ENCODE data around the gene TSC22D2.
A peak's percentile ranks its signal among the peaks of the same experiment; 100 is the strongest.
"Not testable (repeated sequence)": the region's sequence is repeated elsewhere in the genome, so short reads cannot be mapped to it uniquely, and the experiment has no call there.

Gene TSC22D2

DNA sequence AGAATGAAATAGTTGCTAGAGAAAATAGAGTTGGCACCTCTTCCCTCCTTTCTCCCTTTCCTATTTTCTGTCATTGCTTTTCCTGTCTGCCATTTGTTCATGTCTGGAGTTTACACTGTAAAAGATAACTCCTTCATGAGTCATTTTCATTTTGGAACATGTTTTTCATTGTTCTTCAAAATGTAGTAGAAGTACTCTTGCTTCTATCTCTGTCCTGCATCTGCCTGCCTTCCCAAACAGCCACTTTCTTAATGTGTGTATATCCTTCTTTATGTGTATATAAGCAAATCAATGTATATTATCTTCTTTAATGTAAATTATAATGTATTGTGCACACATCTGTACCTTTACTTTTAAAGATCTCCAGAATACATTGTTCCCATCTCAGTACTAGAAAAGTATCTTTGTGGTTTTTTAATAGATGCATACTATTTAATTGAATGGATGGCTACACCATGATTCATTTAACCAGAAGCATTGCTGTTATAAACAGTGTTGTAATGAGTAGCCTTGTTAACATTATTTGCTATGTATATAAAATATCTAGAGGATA lies 41.1 kb downstream of the TSC22D2 start:
- DNase-seq, result no peak

DNA sequence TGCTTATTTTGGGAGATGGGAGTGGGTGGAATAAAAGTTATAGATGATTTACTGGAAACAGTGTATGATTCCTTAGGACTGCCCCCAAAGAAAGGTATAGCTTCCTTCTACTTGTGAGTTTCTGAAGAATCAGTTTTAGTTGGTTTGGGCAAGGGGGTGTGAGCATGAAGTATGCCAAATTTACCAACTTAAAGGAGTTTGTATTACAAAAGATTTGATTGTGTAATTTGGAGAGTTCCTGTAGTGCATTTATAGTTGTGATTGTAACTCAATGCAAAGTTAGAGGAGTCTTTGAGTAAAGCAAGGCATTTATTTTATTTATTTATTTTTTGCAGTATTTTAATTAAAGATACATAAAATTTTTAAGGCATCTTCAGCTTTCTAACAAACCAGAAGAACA lies 42.8 kb downstream of the TSC22D2 start:
- DNase-seq, result no peak

DNA sequence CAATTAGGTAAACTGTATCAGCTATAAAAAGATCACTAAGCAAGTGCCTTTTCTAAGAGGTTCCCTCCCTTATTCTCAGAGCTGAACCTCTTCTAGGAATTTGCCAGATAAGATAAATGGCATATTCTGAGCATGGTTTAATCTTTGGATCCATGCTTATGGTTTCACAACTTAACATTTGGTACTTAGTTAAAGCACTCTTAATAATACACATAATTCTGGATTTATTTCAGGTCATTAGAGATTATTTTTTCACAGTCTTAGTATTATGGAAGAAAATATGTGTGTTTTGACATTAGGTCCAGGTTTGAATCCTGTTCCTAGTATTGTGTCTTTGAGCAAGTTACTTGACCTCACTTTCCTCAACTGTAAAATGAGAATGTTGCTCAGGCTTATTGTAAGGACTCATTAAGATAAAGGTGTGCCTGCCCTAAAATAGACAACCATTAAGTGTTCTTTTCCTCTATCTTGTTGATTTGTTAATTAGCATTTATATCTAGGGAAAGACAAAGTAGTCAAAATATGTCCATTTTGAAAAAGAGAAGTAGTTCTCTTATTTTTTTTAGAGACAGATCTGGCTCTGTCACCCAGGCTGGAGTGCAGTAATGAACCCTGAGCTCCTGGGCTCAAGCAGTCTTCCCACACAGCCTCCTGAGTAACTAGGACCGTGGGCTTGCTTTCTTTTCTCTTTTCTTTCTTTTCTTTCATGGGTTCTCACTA lies 43.4 kb downstream of the TSC22D2 start:
- peak in 1 of 2 experiments; percentile 7 for DNase-seq

DNA sequence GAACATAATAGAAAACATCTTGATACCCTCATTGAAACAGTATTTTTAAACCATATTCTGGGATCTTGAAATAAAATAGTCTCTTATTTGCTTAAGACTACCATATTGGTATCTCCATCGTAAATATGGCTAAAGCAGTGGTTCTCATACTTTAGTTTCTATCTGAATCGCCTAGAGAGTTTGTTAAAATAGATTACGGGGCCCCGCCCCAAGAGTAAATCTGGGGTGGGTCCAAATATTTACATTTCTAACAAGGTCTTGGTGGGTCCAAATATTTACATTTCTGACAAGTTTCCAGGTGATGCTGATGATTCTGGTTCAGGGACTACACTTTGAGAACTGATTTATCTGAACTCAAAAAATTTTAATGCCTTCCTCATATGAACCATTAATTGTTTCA lies 45.3 kb downstream of the TSC22D2 start:
- DNase-seq, result no peak

DNA sequence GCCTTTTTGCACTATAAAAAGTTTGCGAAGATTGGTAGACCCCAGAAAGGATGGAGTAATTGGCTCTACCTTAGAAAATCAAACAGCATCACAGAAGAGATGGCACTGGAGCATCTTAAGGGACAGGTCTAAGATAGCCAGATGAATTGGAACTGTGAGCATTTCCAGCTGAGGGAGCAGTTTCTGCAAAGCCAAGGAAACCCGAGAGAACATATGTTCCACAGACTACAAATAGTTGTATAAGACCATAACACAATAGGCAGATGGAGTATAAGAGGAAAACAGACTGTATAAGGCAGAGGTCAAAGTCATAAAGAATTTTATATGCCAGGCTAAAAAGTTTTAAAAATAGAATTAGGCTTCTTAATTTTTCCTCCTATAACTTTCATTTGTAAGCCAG lies 46.0 kb downstream of the TSC22D2 start:
- no peak for DNase-seq

DNA sequence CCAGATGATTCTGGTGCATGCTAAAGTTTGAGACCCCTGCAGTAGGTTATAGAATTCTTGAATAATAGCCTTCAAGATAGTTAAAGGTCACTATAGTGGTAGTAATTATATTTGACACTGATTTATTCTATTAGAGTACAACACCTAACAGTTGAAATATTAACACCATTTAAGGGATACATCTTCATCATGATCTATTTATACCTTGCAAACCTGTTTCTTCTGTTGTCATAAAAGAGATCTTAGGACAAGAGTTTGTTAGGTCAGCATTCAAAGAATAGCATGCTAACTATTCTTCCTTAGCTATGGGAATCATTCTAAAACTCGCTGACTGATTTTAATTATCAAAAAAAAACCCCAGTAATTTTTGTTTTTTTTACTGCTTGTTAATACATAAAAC lies 46.5 kb downstream of the TSC22D2 start:
- no peak for DNase-seq

DNA sequence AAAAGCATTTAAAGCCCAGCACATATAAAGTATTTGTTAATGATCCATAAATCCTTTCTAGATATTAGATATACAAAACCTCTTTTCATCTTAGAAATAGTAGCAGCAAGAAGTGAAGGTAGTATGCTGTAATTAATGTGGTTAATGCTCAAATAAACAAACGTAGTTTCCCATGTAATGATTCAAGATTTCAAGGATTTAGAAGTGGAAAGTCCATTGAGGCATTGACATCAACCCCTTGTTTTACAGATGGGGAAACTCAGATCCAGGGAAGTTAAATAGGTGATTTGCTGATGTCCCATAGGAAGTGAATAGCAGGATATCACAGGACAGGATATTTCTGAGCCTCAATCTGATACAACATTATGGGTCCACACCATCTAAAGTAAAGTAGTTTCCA lies 47.2 kb downstream of the TSC22D2 start:
- DNase-seq, result no peak

DNA sequence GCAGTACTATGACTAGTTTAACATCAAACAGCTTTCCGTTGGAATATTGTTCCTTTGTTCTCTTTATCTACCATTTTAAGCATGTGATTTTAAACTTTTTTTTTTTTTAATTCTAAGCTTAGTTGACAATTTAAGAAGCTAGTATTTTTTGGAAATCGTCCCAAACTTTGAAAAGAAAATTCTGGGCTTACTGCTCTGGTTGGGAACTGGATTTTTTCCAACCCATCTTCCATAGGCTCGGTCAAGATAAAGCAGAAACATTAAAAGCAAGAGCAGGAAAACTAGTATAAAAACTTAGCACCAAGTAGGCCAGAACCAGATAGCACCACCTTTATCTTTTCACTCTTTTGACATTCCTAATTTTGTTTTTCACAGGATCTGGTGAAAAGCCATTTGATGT lies 49.9 kb downstream of the TSC22D2 start:
- no peak for DNase-seq

DNA sequence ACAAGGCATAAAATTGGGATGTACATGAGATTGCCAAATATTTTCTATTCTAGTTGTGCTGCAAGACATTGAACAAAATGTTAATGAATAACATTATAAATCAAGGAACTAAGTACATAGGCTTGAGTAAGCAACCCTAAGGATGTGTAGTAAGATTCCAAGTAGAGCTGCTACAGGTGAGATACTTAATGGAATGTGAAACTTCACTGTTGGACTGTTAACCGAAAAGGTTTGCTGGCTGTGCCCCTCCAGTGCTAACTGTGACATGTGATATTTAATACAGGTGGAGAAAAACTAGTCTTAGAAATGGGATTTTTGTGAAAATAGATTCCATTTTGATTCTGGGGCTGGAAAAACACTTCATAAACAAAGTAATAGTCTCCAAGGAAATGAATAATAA lies 52.4 kb downstream of the TSC22D2 start:
- DNase-seq, result no peak

DNA sequence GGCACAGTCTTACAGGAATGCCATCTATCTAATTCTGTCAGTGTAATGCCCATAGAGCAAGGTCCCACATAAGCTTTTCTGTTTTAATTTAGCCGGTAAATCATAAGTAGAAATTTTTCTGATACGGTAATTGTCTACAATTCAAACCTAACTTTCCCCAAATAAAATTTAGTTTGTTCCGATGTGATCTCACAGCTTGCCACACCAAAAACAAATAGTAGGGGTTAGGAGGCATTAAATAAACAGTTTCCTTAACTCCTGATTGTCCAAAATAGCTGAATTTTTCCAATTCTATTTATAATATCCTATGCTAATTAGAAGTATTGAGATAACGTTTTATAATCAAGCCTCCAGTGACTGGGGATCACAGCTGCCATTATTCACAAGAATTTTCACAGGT lies 53.3 kb downstream of the TSC22D2 start:
- no peak for DNase-seq

DNA sequence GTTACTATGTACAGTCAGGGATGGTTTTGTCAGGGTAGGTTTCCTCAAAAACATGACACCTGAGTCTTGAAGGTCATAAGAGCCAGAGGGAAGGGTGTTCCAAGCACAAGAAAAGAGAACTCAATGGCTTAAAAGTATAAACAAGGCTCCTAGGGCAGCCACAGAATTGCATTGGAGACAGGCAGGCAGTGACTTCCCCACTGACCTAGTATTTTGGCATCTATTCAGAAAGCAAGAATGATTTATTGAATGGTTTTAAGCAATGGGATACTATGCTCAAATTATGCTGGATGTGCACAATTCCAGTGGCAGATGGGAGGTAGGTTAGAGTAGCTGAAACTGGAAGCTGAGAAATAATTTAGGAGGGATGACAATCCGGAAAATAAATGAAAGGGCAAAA lies 54.0 kb downstream of the TSC22D2 start:
- DNase-seq, result no peak

DNA sequence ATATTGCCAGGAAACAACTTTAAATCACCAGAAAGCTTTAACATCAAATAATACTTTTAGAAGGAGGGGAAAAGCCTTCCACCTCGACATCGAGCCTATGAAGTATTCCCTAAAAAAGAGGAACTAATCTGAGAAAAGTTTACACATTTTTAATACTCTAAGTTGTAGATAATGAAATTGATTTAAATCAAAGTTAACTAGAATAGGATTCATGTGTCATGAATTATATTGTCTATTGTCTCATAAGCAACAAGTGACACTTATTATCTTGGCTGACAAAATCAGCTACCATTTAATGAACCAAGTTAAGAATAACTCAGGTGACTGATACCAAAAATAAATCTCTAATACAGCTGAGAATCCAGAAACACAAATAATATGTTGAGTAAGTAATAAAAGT lies 56.6 kb downstream of the TSC22D2 start:
- no peak for DNase-seq

DNA sequence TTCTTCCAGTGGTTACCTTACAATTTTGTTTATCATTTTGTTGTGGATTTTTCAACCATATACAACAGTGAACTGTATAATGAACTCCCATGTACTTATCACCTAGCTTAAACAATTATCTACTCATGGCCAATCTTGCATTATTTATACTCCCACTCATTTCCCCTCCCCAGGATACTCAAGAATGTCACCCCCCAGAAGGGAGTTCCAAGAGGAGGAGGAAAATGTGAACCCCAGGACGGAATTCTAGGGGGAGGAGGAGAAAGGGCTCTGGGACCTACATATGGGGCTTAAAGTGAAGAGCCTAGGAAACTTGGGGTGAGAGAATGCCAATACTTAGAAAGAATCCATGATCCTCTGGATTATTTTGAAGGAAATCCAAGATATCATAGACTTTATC lies 59.3 kb downstream of the TSC22D2 start:
- no peak for DNase-seq

DNA sequence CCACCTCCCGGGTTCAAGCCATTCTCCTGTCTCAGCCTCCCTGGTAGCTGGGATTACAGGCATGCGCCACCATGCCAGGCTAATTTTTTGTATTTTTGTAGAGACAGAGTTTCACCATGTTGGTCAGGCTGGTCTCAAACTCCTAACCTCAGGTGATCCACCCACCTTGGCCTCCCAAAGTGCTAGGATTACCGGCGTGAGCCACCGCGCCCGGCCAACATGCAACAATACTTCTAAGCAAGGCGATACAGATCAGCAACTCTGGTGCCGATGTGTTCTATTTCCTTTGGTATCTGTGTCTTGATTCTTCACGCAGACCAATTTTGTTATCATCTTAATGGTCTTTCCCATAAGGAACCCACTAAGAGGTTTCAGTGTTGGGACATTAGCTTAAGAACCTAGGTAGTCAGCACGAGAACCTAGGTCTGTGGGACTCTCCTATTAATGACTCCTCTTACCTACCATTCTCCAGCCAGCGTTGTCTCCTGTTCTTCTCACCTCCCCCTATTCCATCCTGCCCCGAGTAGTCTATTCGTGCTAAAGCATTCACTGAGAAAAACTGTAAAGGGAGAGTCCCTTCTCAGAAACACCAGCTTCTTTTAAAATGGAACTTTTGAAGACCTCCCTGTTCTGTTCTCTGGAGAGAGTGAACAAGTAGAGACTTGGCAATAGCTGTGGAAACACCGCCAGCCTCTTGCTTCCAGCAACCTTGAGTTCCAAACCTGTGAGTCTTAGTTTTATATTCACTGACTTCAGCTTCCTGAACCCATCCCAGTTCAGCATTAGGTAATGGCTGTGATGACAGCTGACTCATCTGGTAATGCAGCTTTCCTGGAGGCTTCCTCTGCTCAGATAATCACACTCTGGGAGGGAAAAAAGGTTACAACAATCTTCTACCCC lies 61.2 kb downstream of the TSC22D2 start:
- no peak for DNase-seq

DNA sequence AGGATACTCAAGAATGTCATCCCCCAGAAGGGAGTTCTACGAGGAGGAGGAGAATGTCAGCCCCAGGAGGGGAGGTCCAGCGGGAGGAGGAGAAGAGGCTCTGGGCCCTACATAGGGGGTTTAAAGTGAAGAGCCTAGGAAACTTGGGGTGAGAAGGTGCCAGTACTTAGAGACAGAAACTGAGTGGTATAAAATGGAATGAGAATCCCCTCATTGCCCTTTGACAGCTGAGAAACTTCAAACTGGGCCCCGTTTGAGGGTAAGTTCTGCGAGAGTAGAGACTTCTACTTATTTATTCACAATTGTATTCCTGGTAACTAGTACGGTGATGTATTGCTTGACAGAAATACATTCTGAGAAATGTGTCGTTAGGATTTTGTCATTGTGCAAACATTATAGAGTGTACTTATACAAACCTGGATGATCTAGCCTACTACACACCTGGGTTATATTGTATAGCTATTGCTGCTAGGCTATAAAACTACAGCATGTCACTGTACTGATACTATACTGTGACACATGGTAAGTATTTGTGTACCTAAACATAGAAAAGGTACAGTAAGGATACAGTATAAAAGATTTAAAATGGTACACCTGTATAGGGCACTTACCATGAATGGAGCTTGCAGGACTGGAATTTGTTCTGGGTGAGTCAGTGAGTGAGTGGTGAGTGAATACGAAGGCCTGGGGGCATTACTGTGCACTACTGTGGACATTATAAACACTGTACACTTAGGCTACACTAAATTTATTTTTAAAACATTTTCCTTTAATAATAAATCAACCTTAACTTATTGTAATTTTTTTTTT lies 62.0 kb downstream of the TSC22D2 start:
- DNase-seq, result no peak

DNA sequence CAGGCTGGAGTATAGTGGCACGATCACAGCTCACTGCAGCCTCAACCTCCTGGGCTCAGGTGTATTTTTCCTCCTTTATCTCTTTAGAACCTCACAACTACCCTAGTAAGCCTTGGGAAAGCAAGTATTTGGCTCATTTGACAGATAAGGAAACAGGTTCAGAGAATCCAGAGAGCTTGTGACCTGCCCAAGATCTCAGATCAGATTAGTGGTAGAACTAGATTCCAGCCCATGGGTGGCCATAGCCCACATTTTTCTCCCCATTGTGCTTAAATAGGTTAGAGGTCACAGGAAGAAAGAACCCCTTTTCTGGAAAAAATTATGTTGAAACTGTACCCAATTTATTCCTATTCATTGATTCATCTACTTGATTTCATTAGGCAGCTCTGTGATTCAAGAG lies 64.3 kb downstream of the TSC22D2 start:
- DNase-seq, result no peak

DNA sequence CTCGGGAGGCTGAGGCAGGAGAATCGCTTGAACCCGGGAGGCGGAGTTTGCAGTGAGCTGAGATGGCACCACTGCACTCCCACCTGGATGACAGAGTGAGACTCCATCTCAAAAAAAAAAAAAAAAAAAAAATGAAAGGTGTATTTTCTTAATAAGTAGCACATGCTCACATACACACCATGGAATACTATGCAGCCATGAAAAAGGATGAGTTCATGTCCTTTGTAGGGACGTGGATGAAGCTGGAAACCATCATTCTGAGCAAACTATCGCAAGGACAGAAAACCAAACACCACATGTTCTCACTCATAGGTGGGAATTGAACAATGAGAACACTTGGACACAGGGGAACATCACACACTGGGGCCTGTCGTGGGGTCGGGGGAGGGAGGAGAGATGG lies 65.1 kb downstream of the TSC22D2 start:
- DNase-seq, result not testable (repeated sequence)

DNA sequence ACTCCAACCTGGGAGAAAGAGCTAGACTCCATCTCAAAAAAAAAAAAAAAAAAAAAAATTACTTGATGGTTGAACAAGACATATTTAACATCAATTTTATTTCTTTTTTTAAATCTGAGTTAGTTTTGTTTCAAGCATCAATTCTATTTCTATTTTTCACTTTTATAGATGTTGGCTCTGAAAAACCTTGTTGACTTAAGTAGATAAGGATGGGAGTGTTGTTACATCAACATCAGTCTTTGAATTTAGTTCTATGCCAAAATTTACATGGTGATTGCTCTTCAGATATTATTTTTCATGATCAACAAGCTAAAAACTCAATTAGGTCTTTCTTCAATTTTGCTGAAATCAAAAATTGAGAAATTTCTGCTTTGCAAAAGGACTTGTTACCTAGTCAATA lies 71.3 kb downstream of the TSC22D2 start:
- DNase-seq, result no peak

DNA sequence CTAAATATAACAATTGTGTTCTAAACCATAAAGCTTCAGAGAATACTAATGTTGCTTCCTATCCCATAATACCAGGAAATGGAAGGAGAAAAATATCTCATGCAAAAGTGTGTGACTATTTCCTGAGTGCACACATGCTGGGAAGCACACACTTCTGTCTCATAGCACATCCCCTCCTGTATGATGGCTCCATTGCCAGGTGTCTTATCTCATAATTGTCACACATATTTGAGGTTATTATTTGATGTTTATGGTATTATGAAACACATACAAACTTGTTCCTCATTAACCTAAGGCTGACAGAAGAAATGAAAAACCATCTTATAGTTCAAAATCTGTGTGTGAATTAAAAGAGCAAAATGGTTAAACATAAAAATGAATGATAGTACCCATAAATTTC lies 72.8 kb downstream of the TSC22D2 start:
- no peak for DNase-seq

DNA sequence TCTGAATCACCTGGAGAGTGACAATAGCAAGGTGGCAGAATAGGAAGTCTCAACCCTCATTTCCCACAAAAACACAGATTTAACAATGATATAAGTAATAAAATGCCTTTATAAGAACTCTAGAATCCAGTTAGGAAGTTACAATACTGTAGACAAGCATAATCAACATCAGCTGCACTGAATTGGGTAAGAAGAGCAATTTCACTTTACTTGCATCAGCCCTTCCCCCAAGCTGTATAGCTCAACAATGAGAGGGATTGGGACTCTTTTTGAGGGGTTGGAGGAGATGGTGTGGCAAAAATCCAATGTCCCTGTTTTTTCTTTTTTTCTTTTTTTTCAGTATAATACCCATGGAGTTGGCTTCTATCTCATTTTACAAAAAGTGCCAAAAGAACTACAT lies 75.1 kb downstream of the TSC22D2 start:
- no peak for DNase-seq

DNA sequence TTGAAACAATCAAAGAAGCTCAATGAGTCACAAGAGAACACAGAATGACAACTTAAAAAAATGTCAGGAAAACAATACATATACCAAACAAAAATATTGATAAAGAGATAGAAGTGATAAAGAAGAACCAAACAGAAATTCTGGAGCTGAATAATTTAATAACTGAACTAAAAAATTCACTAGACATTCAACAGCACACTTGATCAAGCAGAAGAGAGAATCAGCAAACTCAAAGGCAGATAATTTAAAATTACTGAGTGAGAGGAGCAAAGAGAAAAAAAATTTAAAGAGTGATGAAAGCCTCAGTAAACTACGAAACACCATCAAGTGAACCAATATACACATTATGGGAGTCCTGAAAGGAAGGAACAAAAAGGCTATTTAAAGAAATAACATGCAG lies 76.3 kb downstream of the TSC22D2 start:
- DNase-seq, result no peak

DNA sequence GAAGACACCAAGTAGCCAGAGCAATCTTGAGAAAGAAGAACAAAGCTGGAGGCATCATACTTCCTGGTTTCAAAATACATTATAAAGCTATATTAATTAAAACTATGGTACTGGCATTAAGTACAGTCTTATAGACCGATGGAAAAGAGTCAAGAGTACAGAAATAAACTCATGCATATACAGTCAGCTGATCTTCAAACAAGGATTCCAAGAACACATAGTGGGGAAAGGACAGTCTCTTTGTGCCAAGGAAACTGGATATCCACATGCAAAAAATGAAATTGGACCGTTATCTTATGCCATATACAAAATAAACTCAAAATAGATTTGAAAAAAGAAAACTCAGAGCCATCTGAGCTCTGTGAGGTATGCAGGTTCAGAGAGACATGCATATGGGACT lies 80.8 kb downstream of the TSC22D2 start:
- no peak for DNase-seq

DNA sequence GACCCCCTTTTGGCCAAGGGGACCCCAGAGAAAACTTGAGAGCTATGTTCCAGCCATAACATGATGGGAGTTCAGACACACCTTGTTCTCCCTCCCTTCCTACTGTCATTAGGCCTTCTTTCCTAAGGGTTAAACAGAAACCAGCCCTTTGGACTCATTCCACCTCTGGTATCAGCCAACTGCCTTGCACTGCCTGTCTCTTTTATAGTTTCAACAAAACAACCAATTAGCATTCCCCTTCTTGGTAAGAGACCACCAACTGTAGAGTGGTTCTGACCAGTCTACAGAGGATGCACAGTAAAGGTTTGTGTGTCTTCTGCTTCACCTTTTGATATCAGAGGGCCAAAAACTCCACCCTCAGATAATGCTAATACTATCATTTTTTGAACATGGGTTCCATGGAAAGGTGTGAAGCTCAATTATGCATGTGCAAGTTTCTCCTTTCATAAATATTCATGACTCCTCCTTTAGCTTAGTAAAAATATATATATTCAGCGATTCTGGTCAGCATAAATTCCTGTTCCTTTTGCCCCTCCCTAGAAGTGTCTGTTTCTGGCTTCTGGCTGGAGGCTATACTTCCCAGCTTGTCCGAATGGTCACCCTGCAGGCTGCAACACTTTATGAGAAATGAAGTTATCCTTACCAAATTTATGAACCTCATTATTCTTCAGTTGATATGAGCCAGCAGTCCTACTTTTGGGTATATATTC lies 82.3 kb downstream of the TSC22D2 start:
- no peak for DNase-seq

Measured in Kasumi-1 (cell line).